SU-DHL-6 (cell line): ENCODE measurements around the gene UBAC2.

Experiments
- H2AFZ ChIP-seq: fragments of 200-600 bp; sonication (generic); 2 replicates; pipeline ENCODE4 v1.6.1; 2014; ENCODE audit warnings: low read depth, mild to moderate bottlenecking, moderate library complexity, mixed read lengths, antibody characterized with exemption, low read length; ENCODE audit not compliant: severe bottlenecking
- H3F3A ChIP-seq: fragments of 200-600 bp; shearing (Covaris generic); 2 replicates; pipeline ENCODE4 v1.6.0; 2016; ENCODE audit warnings: antibody characterized with exemption, mild to moderate bottlenecking; ENCODE audit not compliant: insufficient read depth
- H3K27ac ChIP-seq: fragments of 200-600 bp; sonication (generic); 2 replicates; pipeline ENCODE4 v1.5.1; 2016; ENCODE audit warnings: low read depth, mild to moderate bottlenecking, low read length, moderate library complexity, mixed read lengths
- H3K27me3 ChIP-seq: fragments of 200-600 bp; sonication (generic), shearing (Covaris generic); 2 replicates; pipeline ENCODE4 v1.6.0; 2014; ENCODE audit warnings: mild to moderate bottlenecking, low read length
- H3K36me3 ChIP-seq: fragments of 200-600 bp; sonication (generic); 2 replicates; pipeline ENCODE4 v1.6.1; 2014; ENCODE audit warnings: mild to moderate bottlenecking, low read length, mixed read lengths
- H3K4me2 ChIP-seq: fragments of 300-600, 200-600 bp; shearing (Covaris generic), sonication (generic); 2 replicates; pipeline ENCODE4 v1.6.0; 2014; ENCODE audit warnings: low read length, low read depth, mild to moderate bottlenecking; ENCODE audit not compliant: poor library complexity, severe bottlenecking
- H3K4me3 ChIP-seq: fragments of 200-600 bp; sonication (generic); 2 replicates; pipeline ENCODE4 v1.5.1; 2014; ENCODE audit warnings: antibody characterized with exemption, low read length, mild to moderate bottlenecking, mixed read lengths; ENCODE audit not compliant: insufficient read depth, poor library complexity, severe bottlenecking
- H3K79me2 ChIP-seq: fragments of 200-600 bp; sonication (generic); 2 replicates; pipeline ENCODE4 v1.6.1; 2014; ENCODE audit warnings: mild to moderate bottlenecking, low read length, moderate library complexity; ENCODE audit not compliant: insufficient read depth
- H3K9ac ChIP-seq: fragments of 200-600 bp; sonication (generic); 2 replicates; pipeline ENCODE4 v1.7.0; 2014; ENCODE audit warnings: mild to moderate bottlenecking, low read length
- H3K9me2 ChIP-seq: fragments of 200-600 bp; sonication (generic); replicated peaks from 2 replicates; pipeline ENCODE4 v1.6.1; 2014; ENCODE audit warnings: low read length; ENCODE audit not compliant: insufficient read depth
- H3K9me3 ChIP-seq: fragments of 200-600 bp; sonication (generic); 2 replicates; pipeline ENCODE4 v1.6.1; 2014; ENCODE audit warnings: low read length, mixed read lengths; ENCODE audit not compliant: insufficient read depth
- H4K20me1 ChIP-seq: fragments of 200-600 bp; sonication (generic); 2 replicates; pipeline ENCODE4 v1.6.1; 2014; ENCODE audit warnings: low read depth, mild to moderate bottlenecking, antibody characterized with exemption, low read length, moderate library complexity, mixed read lengths
- CTCF ChIP-seq: fragments of 200-600 bp; sonication (generic); IDR thresholded peaks from one replicate; pipeline ENCODE4 v1.5.1; 2017; ENCODE audit warnings: antibody characterized with exemption, mild to moderate bottlenecking, low read length, moderate library complexity; ENCODE audit not compliant: insufficient read depth, poor library complexity, severe bottlenecking
- EZH2phosphoT487 ChIP-seq: fragments of 200-600 bp; sonication (generic), shearing (Covaris generic); conservative IDR thresholded peaks from 2 replicates; pipeline ENCODE4 v1.6.1; 2018; ENCODE audit warnings: mild to moderate bottlenecking, antibody characterized with exemption, low read length, moderate library complexity, mixed read lengths

UBAC2 gene

GRCh38 chr13:99165753-99166587 is 34.7 kb upstream of the UBAC2 start:
- H3K9ac ChIP-seq: no peak overlapping the region
- H3K27ac ChIP-seq: no peak overlapping the region
- H3K36me3 ChIP-seq: no peaks in the 10 kb centered on the region
- H3K9me2 ChIP-seq: no peaks in the 10 kb centered on the region
- H3F3A ChIP-seq: no peaks in the 10 kb centered on the region
- H3K9me3 ChIP-seq: no peaks in the 10 kb centered on the region
- TF ChIP-seq CTCF (no peak), EZH2phosphoT487 (no peak)
- H3K79me2 ChIP-seq: no peaks in the 10 kb centered on the region
- H3K4me2 ChIP-seq: no peak overlapping the region
- no peaks in the 10 kb centered on the region for H3K27me3 ChIP-seq
- H4K20me1 ChIP-seq: no peaks in the 10 kb centered on the region
- no peak overlapping the region for H2AFZ ChIP-seq
- no peak overlapping the region for H3K4me3 ChIP-seq

GRCh38 chr13:99172951-99173350 is 27.7 kb upstream of the UBAC2 start:
- no peaks in the 10 kb centered on the region for H4K20me1 ChIP-seq
- no peaks in the 10 kb centered on the region for H3K27me3 ChIP-seq
- no peak overlapping the region for H3K27ac ChIP-seq
- H3K4me2 ChIP-seq: no peak overlapping the region
- no peaks in the 10 kb centered on the region for H3K9me2 ChIP-seq
- no peak overlapping the region for H2AFZ ChIP-seq
- H3K9me3 ChIP-seq: no peaks in the 10 kb centered on the region
- no peak for TF ChIP-seq EZH2phosphoT487
- TF ChIP-seq CTCF: no peak
- H3K36me3 ChIP-seq: no peaks in the 10 kb centered on the region
- H3F3A ChIP-seq: no peaks in the 10 kb centered on the region
- no peak overlapping the region for H3K9ac ChIP-seq
- no peaks in the 10 kb centered on the region for H3K79me2 ChIP-seq
- H3K4me3 ChIP-seq: no peak overlapping the region

- Histone ChIP-seq H3K36me3 (no peaks in the 10 kb centered on the region), H4K20me1 (no peaks in the 10 kb centered on the region), H3K4me3 (no peak overlapping the region), H3K9me2 (no peaks in the 10 kb centered on the region), H3F3A (no peaks in the 10 kb centered on the region), H3K9me3 (no peaks in the 10 kb centered on the region), H3K79me2 (no peaks in the 10 kb centered on the region), H3K4me2 (no peak overlapping the region), H3K27ac (no peak overlapping the region), H3K27me3 (no peaks in the 10 kb centered on the region), H2AFZ (no peak overlapping the region), H3K9ac (no peak overlapping the region)
- no peak for TF ChIP-seq EZH2phosphoT487
- TF ChIP-seq CTCF: no peak
Measured at GRCh38 chr13:99173606-99174005, 27.0 kb upstream of the UBAC2 start.
